Left renal pelvis (tissue), 4 donors: ENCODE data around the gene GLG1. TPM values are rescaled to one million over a fixed set of nuclear protein-coding genes. Genes with fewer than 3 reads are reported as not detected.
"Not testable (repeated sequence)": the region's sequence is repeated elsewhere in the genome, so short reads cannot be mapped to it uniquely, and the experiment has no call there.

Experiments
- DNase-seq, 4 donors: peaks; one replicate each; pipeline ENCODE4 v3.0.0-alpha.2; 2013; ENCODE audit warnings: low read depth in 4 of 4, low spot score in 3 of 4
- polyA plus RNA-seq, 4 donors: library from polyadenylated mRNA; unstranded; fragments of 120-200 nt; gene quantifications; one replicate each; pipeline ENCODE4 v1.2.1, GENCODE V29; 2013; ENCODE audit not compliant: insufficient read length in 4 of 4

The GLG1 gene
- polyA plus RNA-seq, 4 donors, result 146 to 210 (median 166) TPM

- DNase-seq, result no peak
Measured at GRCh38 chr16:74575807-74576643, 30.9 kb downstream of the GLG1 start.

DNA sequence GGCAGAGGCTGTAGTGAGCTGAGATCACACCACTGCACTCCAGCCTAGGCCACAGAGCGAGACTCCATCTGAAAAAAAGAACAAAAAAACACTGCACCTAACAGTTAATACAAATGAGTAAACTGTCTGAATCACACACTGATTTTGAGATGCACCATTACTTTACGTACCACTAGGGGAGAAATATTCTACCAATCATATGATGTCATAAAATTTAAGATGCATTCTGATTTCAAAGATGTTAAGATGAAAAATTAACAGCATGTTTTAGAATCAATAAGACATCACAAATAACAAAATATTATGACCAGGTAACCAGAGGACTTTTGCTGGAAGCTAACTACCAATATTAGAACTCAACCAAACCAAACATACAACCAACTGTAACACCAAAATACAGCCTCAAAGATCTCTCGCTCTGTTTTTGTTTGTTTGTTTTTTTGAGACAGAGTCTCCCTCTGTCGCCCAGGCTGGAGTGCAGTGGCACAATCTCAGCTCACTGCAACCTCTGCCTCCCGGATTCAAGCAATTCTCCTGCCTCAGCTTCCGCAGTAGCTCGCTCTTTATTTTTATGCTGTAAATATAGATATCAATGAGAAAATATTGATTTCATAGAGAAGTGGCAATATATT is 31.6 kb downstream of the GLG1 start:
- DNase-seq, result no peak

GRCh38 chr16:74574146-74574545 is 32.8 kb downstream of the GLG1 start:
- no peak for DNase-seq

- DNase-seq, result no peak
Measured at GRCh38 chr16:74573622-74574021, 33.3 kb downstream of the GLG1 start.

DNA sequence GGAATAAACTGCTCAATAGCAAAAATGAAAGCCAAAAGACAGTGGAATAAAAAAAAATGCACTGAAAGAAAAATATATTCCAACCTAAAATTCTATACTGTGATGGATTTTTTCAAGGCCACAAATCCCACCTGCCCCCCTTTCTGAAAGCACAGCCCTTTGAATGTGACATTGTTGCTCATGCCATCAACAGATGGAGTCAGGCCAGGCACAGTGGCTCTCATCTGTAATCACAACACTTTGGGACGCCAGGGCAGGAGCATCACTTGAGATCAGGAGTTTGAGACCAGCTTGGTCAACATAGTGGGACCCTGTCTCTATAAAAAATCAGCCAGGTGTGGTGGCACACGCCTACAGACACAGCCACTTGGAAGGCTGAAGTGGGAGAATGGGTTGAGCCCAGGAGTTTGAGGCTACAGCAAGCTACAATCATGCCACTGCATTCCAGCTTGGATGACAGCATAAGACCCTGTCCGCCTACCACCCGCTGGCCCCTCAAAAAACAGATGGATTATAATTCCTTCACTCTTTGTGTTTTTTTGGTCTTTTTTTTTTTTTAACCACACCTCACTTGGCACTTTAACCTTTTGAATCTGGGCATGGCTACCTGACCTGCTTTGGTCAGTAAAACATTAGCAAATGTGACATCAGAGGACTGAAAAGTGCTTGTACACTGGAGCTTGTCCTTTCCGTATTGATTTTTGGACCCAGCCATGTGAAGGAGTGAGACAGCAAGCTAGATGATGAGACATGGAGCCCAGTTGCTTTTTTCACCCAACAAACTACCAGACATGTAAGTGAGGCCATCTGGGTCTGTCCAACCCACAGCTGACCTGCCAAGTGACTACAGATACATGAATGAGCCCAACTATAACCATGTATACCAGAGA is 36.3 kb downstream of the GLG1 start:
- no peak for DNase-seq

- DNase-seq, result no peak
Measured at GRCh38 chr16:74568961-74569631, 37.8 kb downstream of the GLG1 start.

- DNase-seq, result no peak
Measured at GRCh38 chr16:74567901-74568300, 39.0 kb downstream of the GLG1 start.

DNA sequence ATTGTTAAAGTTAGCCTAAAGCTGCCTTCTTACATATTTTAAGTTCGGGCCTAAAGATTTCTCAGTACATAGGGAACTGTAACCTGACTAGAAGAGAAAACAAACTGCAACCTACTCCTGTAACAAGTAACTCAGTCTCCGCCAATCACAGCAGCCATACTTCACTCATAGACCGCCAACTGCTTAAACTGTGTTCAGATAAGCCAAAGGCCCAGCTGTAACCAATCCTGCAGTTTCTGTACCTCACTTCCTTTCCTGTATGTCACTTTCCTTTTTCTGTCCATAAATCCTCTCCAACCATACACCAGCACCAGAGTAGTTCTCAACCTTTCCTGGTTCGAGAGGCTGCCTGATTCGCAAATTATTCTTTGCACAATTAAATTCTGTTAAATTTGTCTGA is 41.5 kb downstream of the GLG1 start:
- DNase-seq, result peak in 3 of 4 donors; percentile 16 to 48 (median 22)

DNA sequence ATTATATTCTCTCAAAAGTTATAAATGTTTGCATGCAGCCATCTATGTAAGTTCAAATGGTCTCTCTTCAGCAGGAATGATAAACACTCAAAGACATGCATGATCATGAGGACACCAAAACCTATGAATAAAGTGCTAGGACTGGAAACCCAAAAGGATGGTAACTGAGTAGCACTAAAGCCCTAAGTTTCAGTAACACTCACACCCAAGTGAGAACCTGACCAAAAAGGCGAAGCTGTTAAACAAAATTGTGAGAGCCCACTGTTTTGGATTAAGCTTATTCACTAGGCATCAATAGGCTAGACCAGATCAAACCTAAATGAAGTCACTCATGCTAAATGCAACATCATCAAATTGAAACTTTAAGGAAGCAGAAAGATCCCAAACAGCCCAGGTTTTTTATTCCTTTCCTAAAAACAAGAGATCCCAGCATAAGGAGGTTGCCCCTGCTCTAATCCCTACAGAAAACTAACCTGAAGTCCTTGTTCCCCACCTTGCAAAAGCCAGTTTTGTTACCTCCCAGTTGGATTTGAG is 42.4 kb downstream of the GLG1 start:
- no peak for DNase-seq

DNA sequence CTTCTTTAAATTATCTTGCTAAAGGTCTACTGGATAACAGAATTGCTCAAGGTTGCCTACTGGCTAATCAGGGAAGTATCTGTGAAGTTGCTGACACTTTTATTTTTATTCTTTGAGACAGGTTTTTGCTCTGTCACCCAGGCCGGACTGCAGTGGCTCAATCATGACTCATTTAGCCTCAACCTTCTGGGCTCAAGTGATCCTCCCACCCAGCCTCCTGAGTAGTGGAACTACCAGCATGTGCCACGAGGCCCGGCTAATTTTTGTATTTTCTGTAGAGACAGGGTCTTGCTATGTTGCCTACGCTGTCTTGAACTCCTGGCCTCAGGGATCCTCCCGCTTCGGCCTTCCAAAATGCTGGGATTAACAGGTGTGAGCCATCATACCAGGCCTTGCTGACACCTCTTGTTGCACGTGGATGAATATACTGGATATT is 43.1 kb downstream of the GLG1 start:
- no peak for DNase-seq

- DNase-seq, result no peak
Measured at GRCh38 chr16:74562117-74562516, 44.8 kb downstream of the GLG1 start.

GRCh38 chr16:74561626-74562025 is 45.3 kb downstream of the GLG1 start:
- DNase-seq, result no peak

DNA sequence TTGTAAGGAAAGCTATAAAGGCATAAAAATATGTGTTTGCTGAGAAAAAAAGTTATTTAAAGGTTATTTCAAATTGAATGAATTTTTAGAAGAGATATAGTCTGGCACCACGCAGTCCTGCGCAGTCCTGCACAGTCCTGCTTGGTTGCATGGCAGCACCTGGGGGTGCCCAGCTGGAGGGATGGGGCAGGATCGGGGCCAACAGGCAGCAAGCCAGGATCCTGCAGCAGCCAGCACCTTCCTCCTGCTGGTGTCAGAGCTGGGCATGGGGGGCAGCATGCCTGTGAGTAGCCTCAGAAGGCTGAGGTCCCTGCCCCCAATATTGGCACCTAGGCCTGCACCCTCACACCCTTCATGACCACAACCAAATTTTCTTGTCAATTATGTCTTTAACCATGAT is 46.0 kb downstream of the GLG1 start:
- DNase-seq, result no peak

- DNase-seq, result no peak
Measured at GRCh38 chr16:74558873-74559272, 48.0 kb downstream of the GLG1 start.

- no peak for DNase-seq
Measured at GRCh38 chr16:74557275-74557674, 49.6 kb downstream of the GLG1 start.

DNA sequence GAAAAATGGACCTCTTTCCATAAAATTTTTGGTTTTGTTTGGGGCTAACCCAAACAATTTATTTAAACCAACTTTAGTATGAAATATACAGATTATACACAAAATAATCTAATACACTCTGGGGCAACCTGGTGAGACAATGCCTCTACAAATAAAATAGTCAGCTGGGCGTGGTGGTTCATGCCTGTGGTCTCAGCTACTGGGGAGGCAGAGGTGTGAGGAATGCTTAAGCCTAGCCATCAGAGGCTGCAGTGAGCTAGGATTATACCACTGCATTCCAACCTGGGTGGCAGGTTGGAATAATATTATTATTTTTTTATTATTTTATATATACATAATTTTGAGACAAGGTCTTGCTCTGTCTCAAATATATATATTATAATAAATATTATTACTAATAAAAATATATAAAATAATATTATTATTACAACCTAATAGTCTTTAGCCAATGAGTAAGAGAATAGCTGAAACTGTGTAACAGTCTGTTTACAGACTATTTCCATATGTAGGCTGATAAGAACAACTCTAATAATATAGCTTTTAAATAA is 50.5 kb downstream of the GLG1 start:
- DNase-seq, result no peak

DNA sequence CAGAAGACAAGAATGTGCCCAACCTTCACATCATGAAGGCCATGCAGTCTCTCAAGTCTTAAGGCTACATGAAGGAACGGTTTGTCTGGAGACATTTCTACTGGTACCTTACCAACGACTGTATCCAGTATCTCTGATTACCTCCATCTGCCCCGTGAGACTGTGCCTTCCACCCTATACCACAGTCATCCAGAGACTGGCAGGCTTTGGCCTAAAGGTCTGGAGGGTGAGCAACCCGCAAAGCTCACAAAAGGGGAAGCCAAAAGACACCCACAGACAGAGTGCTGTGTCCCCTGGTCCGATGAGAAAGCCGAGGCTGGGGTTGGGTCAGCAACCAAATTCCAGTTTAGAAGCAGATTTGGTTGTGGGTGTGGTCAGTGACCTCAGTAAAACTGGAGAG is 54.6 kb downstream of the GLG1 start:
- not testable (repeated sequence) for DNase-seq

DNA sequence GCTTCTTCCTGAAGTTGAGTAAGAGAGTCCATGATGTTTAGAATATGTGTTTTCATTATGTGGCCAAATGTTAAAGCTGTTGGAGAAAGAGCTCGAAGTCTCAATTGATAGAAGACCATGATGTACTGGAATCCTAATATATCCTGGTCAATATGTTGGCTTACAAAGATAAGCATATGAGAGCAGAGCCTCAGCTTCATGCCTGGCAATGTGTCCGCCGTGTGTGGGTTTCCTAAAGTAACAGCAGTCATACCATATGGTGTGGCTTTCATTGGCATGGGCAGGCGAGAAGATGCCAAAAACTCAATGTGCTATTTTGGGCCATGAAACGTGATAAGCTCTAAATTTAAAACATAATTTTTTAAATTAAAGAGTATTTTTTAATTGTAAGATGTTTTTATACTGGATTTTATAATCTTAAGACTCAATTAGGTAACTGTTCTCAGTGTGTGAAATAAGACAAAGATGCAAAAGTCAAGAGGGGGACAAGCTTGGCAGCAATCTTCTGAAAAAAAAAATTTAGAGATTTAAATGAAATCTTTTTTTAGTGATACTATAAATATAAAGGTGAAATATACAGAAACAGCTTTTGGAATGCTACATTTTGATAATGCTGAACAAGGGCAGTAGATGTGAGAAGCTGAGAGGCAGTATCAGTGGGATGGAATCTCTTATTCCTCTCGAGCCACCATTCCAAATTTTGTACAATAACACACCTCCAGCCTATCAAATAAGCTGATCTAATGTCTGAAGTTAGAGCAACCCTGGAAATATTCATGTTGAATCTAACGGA is 56.5 kb downstream of the GLG1 start:
- DNase-seq, result not testable (repeated sequence)

DNA sequence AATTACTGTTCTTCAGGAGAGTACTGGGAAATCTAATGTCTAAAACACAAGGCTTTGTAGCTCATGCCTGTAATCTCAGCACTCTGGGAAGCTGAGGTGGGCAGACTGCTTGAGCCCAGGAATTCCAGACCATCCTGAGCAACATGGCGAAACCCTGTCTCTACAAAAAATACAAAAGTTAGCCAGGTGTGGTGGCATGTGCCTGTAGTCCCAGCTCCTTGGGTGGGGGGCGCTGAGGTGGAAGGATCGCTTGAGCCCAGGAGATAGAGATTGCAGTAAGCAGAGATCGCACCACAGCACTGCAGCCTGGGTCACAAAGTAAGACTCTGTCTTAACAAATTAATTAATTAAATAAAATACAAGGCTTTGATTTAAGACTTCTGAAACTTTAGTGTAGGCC is 60.8 kb downstream of the GLG1 start:
- DNase-seq, result not testable (repeated sequence)
